ENCODE data around the gene NCOA3. TPM values are rescaled to one million over a fixed set of nuclear protein-coding genes. Genes with fewer than 3 reads are reported as not detected.

Gene NCOA3
- total RNA-seq, 6 donors from 2014 or later: 27.9 to 54.7 (median 38.9) TPM

GRCh38 chr20:47544852-47545251 is 43.2 kb downstream of the NCOA3 start:
- no peaks in the 10 kb centered on the region for H3K9me3 ChIP-seq
- no peaks in the 10 kb centered on the region for H3K36me3 ChIP-seq
- no peak for TF ChIP-seq POLR2AphosphoS5 (IDR thresholded peaks at IDR 0.05)
- no peak for TF ChIP-seq POLR2A (IDR thresholded peaks at IDR 0.05)
- TF ChIP-seq EP300 (IDR thresholded peaks at IDR 0.05): no peak
- TF ChIP-seq, protein P1, sequence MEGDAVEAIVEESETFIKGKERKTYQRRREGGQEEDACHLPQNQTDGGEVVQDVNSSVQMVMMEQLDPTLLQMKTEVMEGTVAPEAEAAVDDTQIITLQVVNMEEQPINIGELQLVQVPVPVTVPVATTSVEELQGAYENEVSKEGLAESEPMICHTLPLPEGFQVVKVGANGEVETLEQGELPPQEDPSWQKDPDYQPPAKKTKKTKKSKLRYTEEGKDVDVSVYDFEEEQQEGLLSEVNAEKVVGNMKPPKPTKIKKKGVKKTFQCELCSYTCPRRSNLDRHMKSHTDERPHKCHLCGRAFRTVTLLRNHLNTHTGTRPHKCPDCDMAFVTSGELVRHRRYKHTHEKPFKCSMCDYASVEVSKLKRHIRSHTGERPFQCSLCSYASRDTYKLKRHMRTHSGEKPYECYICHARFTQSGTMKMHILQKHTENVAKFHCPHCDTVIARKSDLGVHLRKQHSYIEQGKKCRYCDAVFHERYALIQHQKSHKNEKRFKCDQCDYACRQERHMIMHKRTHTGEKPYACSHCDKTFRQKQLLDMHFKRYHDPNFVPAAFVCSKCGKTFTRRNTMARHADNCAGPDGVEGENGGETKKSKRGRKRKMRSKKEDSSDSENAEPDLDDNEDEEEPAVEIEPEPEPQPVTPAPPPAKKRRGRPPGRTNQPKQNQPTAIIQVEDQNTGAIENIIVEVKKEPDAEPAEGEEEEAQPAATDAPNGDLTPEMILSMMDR (IDR thresholded peaks at IDR 0.05): no peak
- WGBS, 2 donors: 73 to 76% methylated on average over 2 of the region's 2 CpGs
- peaks cover 11 to 29% (median 19%) of the 10 kb centered on the region in 4 donors for H3K4me1 ChIP-seq
- H3K4me3 ChIP-seq: no peak overlapping the region
- no peak overlapping the region for H3K27ac ChIP-seq
- ATAC-seq (ENCODE audit: low FRiP score in 2 of 2) (no peak), DNase-seq (no peak)
- H3K27me3 ChIP-seq: no peaks in the 10 kb centered on the region

GRCh38 chr20:47545499-47545898 is 43.8 kb downstream of the NCOA3 start:
- no peak for ATAC-seq (ENCODE audit: low FRiP score in 2 of 2)
- Histone ChIP-seq H3K36me3 (no peaks in the 10 kb centered on the region), H3K4me1 (peaks cover 7 to 22% (median 14%) of the 10 kb centered on the region in 4 donors), H3K4me3 (no peak overlapping the region), H3K27ac (no peak overlapping the region), H3K9me3 (no peaks in the 10 kb centered on the region), H3K27me3 (no peaks in the 10 kb centered on the region)
- DNase-seq: no peak
- 99 to 100% methylated on average over 4 of the region's 4 CpGs for WGBS, 2 donors
- TF ChIP-seq POLR2AphosphoS5 (IDR thresholded peaks at IDR 0.05) (no peak), EP300 (IDR thresholded peaks at IDR 0.05) (no peak), POLR2A (IDR thresholded peaks at IDR 0.05) (no peak)
- TF ChIP-seq, protein P1 (IDR thresholded peaks at IDR 0.05): no peak

GRCh38 chr20:47546184-47547033 is 44.7 kb downstream of the NCOA3 start:
- Histone ChIP-seq H3K4me1 (peaks cover 3 to 20% (median 8%) of the 10 kb centered on the region in 4 donors), H3K27me3 (no peaks in the 10 kb centered on the region), H3K27ac (no peak overlapping the region), H3K4me3 (no peak overlapping the region), H3K9me3 (no peaks in the 10 kb centered on the region), H3K36me3 (no peaks in the 10 kb centered on the region)
- ATAC-seq (ENCODE audit: low FRiP score in 2 of 2) (no peak), DNase-seq (peak in 1 of 2 donors; percentile 45)
- TF ChIP-seq POLR2AphosphoS5 (IDR thresholded peaks at IDR 0.05) (no peak), EP300 (IDR thresholded peaks at IDR 0.05) (no peak), POLR2A (IDR thresholded peaks at IDR 0.05) (no peak)
- TF ChIP-seq, protein P1 (IDR thresholded peaks at IDR 0.05): no peak
- WGBS, 2 donors: 63 to 71% methylated on average over 12 to 13 of the region's 13 CpGs

DNA sequence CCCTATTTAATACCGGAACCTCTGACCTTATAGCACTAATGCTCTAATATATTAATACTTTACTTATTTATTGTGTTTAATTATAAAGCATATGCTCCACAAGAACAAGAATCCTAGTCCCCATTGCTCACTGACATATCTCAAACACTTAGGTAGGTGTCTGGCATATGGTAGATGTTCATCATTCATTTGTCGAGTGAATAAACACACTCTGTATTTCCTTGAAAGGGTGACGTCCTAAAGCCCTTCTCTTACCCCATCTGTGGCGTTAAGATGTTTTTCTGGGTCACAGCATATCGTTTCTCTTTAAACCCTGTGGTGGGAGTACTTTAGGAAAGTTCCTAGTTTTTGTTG is 45.3 kb downstream of the NCOA3 start:
- Histone ChIP-seq H3K27me3 (no peaks in the 10 kb centered on the region), H3K36me3 (no peaks in the 10 kb centered on the region), H3K4me1 (peaks cover 3 to 21% (median 7%) of the 10 kb centered on the region in 4 donors), H3K27ac (no peak overlapping the region), H3K9me3 (no peaks in the 10 kb centered on the region), H3K4me3 (no peak overlapping the region)
- TF ChIP-seq POLR2AphosphoS5 (IDR thresholded peaks at IDR 0.05) (no peak), POLR2A (IDR thresholded peaks at IDR 0.05) (no peak), EP300 (IDR thresholded peaks at IDR 0.05) (no peak)
- TF ChIP-seq, protein P1 (IDR thresholded peaks at IDR 0.05): no peak
- DNase-seq (no peak), ATAC-seq (ENCODE audit: low FRiP score in 2 of 2) (no peak)
- WGBS, 2 donors: 88 to 92% methylated on average over 5 of the region's 5 CpGs
